Neural progenitor cell (in vitro differentiated cells): ENCODE results near the gene STARD10. TPM values are rescaled to one million over a fixed set of nuclear protein-coding genes. Genes with fewer than 3 reads are reported as not detected.
A peak's percentile ranks its signal among the peaks of the same experiment; 100 is the strongest.

Experiments used
- DNase-seq: peaks from one replicate; pipeline ENCODE4 v3.0.0-alpha.2; 2016; ENCODE audit warnings: low spot score
- H2AFZ ChIP-seq: fragments of 200-600 bp; sonication (generic); replicated peaks from 2 replicates; pipeline ENCODE4 v1.6.1; 2016; ENCODE audit warnings: antibody characterized with exemption
- H3F3A ChIP-seq: fragments of 200-600 bp; sonication (generic); 2 replicates; pipeline ENCODE4 v1.6.1; 2016; ENCODE audit warnings: antibody characterized with exemption, low read depth
- H3K27ac ChIP-seq: fragments of 200-600 bp; sonication (generic); 2 replicates; pipeline ENCODE4 v1.5.1; 2016; ENCODE audit warnings: mild to moderate bottlenecking
- H3K27me3 ChIP-seq: fragments of 200-600 bp; sonication (generic); 2 replicates; pipeline ENCODE4 v1.6.1; 2016; ENCODE audit warnings: mild to moderate bottlenecking, moderate library complexity
- H3K36me3 ChIP-seq: fragments of 200-600 bp; sonication (generic); 2 replicates; pipeline ENCODE4 v1.5.1; 2016
- H3K4me1 ChIP-seq: fragments of 200-600 bp; sonication (generic); 2 replicates; pipeline ENCODE4 v1.6.1; 2016; ENCODE audit warnings: mixed run types
- H3K4me2 ChIP-seq: fragments of 200-600 bp; sonication (generic); 2 replicates; pipeline ENCODE4 v1.6.1; 2016
- H3K4me3 ChIP-seq: fragments of 200-600 bp; sonication (generic); 2 replicates; pipeline ENCODE4 v1.5.1; 2016
- H3K79me2 ChIP-seq: fragments of 200-600 bp; sonication (generic); 2 replicates; pipeline ENCODE4 v1.6.1; 2016; ENCODE audit warnings: low read depth
- H3K9ac ChIP-seq: fragments of 200-600 bp; sonication (generic); 2 replicates; pipeline ENCODE4 v1.6.1; 2016
- H3K9me3 ChIP-seq: fragments of 200-600 bp; sonication (generic); 2 replicates; pipeline ENCODE4 v1.5.1; 2016; ENCODE audit warnings: low read depth
- H4K20me1 ChIP-seq: fragments of 200-600 bp; sonication (generic); 2 replicates; pipeline ENCODE4 v1.6.1; 2016; ENCODE audit warnings: low read depth
- H3K27ac Mint-ChIP-seq: 3 replicates; pipeline ENCODE4 v1.8.0; 2021; ENCODE audit warnings: mixed read lengths
- H3K27me3 Mint-ChIP-seq: 2 replicates; pipeline ENCODE4 v1.8.0; 2022; ENCODE audit warnings: low read depth, mild to moderate bottlenecking, inconsistent platforms, moderate library complexity, mixed read lengths; ENCODE audit not compliant: insufficient read depth
- H3K36me3 Mint-ChIP-seq: 3 replicates; pipeline ENCODE4 v1.8.0; 2021; ENCODE audit warnings: mixed read lengths
- H3K4me1 Mint-ChIP-seq: 3 replicates; pipeline ENCODE4 v1.8.0; 2021; ENCODE audit warnings: mixed read lengths
- H3K4me3 Mint-ChIP-seq: 3 replicates; pipeline ENCODE4 v1.8.0; 2021; ENCODE audit warnings: mild to moderate bottlenecking, moderate library complexity, mixed read lengths
- H3K9me3 Mint-ChIP-seq: 3 replicates; pipeline ENCODE4 v1.8.0; 2020; ENCODE audit warnings: mixed read lengths
- CTCF ChIP-seq: fragments of 200-600 bp; sonication (generic); IDR thresholded peaks from 2 replicates; pipeline ENCODE4 v1.5.1; 2017; ENCODE audit warnings: antibody characterized with exemption, mild to moderate bottlenecking
- EZH2 ChIP-seq: fragments of 200-600 bp; sonication (generic); IDR thresholded peaks from 2 replicates; pipeline ENCODE4 v1.6.1; 2017; ENCODE audit warnings: antibody characterized with exemption, mild to moderate bottlenecking, moderate library complexity
- EZH2phosphoT487 ChIP-seq: fragments of 200-600 bp; sonication (generic); IDR thresholded peaks from 2 replicates; pipeline ENCODE4 v1.6.1; 2017; ENCODE audit warnings: antibody characterized with exemption
- total RNA-seq: library from RNA; depleted of rRNA; stranded (reverse); fragments of >200 nt; gene quantifications from 2 replicates; pipeline ENCODE4 v1.2.3, GENCODE V29; 2015; ENCODE audit warnings: low replicate concordance

STARD10 gene
- total RNA-seq: 13.0 and 17.7 TPM in 2 replicates

GRCh38 chr11:72793425-72794367 is at the start of gene STARD10:
Gene STARD10 (minus strand): TSS chr11:72794047. CDS start chr11:72781181, 12,866 bp downstream.
- Histone ChIP-seq H3K9me3 (no peaks in the 10 kb centered on the region), H3K4me3 (peak within 1 kb of the TSS; percentile 64), H4K20me1 (no peaks in the 10 kb centered on the region), H2AFZ (peak within 1 kb of the TSS; percentile 84), H3K4me2 (peak within 1 kb of the TSS; percentile 57), H3K27ac (no peak within 1 kb of the TSS), H3K79me2 (no peaks in the 10 kb centered on the region), H3F3A (peaks cover 6% of the 10 kb centered on the region), H3K36me3 (no peaks in the 10 kb centered on the region), H3K9ac (no peak within 1 kb of the TSS), H3K27me3 (no peaks in the 10 kb centered on the region), H3K4me1 (peaks cover 16% of the 10 kb centered on the region)
- peak; percentile 99 for DNase-seq
- H3K36me3 Mint-ChIP-seq: no peaks in the 10 kb centered on the region
- TF ChIP-seq CTCF: peak; percentile 99
- TF ChIP-seq EZH2: no peak
- H3K27ac Mint-ChIP-seq: peak within 1 kb of the TSS; percentile 98
- peaks cover 25% of the 10 kb centered on the region for H3K4me1 Mint-ChIP-seq
- no peaks in the 10 kb centered on the region for H3K9me3 Mint-ChIP-seq
- no peaks in the 10 kb centered on the region for H3K27me3 Mint-ChIP-seq
- peak within 1 kb of the TSS; percentile 98 for H3K4me3 Mint-ChIP-seq

- Mint-ChIP-seq H3K4me1 (no peaks in the 10 kb centered on the region), H3K36me3 (peaks cover 33% of the 10 kb centered on the region), H3K27me3 (peaks cover 4% of the 10 kb centered on the region), H3K9me3 (no peaks in the 10 kb centered on the region), H3K27ac (no peak overlapping the region), H3K4me3 (no peak overlapping the region)
- no peak overlapping the region for H3K4me3 ChIP-seq
- no peaks in the 10 kb centered on the region for H3K9me3 ChIP-seq
- H3K79me2 ChIP-seq: no peaks in the 10 kb centered on the region
- H3K4me2 ChIP-seq: no peak overlapping the region
- no peak overlapping the region for H3K27ac ChIP-seq
- H3K4me1 ChIP-seq: peaks cover 10% of the 10 kb centered on the region
- H2AFZ ChIP-seq: no peak overlapping the region
- no peak for DNase-seq
- H3K9ac ChIP-seq: no peak overlapping the region
- no peak for TF ChIP-seq EZH2phosphoT487
- TF ChIP-seq CTCF: no peak
- no peak for TF ChIP-seq EZH2
- no peaks in the 10 kb centered on the region for H3K36me3 ChIP-seq
- no peaks in the 10 kb centered on the region for H4K20me1 ChIP-seq
- H3F3A ChIP-seq: peaks cover 9% of the 10 kb centered on the region
- H3K27me3 ChIP-seq: no peaks in the 10 kb centered on the region
Observed at GRCh38 chr11:72842653-72843330, 48.9 kb upstream of the STARD10 start.

GRCh38 chr11:72842126-72842525 is 48.3 kb upstream of the STARD10 start:
- no peak overlapping the region for H3K27ac Mint-ChIP-seq
- H3K4me3 Mint-ChIP-seq: no peak overlapping the region
- Histone ChIP-seq H3K27ac (no peak overlapping the region), H3K4me2 (no peak overlapping the region), H2AFZ (no peak overlapping the region), H3K9me3 (no peaks in the 10 kb centered on the region), H3K9ac (no peak overlapping the region), H3K27me3 (no peaks in the 10 kb centered on the region), H3F3A (peaks cover 9% of the 10 kb centered on the region), H3K4me3 (no peak overlapping the region), H3K36me3 (no peaks in the 10 kb centered on the region), H3K79me2 (no peaks in the 10 kb centered on the region), H4K20me1 (no peaks in the 10 kb centered on the region), H3K4me1 (peaks cover 10% of the 10 kb centered on the region)
- peak; percentile 33 for DNase-seq
- H3K27me3 Mint-ChIP-seq: peaks cover 4% of the 10 kb centered on the region
- no peaks in the 10 kb centered on the region for H3K9me3 Mint-ChIP-seq
- TF ChIP-seq EZH2phosphoT487 (no peak), CTCF (no peak), EZH2 (no peak)
- H3K4me1 Mint-ChIP-seq: no peaks in the 10 kb centered on the region
- peaks cover 33% of the 10 kb centered on the region for H3K36me3 Mint-ChIP-seq
